GM19238 (cell line): ENCODE results near the gene PAXIP1.
"Not testable (repeated sequence)": the region's sequence is repeated elsewhere in the genome, so short reads cannot be mapped to it uniquely, and the experiment has no call there.

Experiments used
- DNase-seq: peaks from one replicate; pipeline ENCODE4 v3.0.0; 2011; ENCODE audit warnings: low spot score; ENCODE audit not compliant: insufficient read length

The PAXIP1 gene

DNA sequence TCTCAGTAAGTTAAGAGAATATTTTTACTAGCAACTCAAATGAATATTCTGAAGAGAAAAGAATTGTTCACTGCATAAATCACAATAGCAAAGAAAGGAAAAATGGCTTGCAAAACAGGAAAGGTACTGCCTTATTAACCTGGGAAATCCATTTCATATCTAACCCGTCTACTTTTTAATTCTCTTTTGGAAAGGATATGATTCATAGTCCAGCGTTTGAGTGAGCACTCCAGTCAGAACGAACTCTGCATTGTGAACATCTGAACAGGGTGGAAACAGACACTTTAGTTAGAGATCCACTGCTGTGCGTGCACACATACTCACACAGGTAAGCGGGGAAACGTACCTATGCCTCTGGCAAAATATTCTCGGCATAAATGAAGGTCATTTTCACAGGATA, 56.8 kb downstream of the PAXIP1 start:
- DNase-seq = no peak

DNA sequence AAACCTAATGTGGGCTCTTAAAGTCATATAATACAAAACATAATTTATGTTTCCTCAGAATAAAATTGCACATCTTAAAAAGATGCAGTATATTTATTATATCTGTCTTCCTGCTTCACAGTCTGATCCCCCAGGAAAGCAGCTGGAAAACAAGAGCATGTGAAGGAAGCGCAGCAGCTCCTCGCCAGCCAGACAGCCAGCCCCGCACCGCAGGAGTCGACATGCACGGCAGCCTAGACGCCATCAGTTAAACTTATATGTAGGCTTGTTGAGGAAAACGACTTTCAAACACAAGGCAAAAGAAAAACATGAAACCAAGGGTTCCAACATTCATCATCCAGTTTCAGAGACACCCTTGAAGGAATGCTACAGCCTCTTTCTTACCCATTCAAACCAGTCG, 59.0 kb downstream of the PAXIP1 start:
- no peak for DNase-seq

DNA sequence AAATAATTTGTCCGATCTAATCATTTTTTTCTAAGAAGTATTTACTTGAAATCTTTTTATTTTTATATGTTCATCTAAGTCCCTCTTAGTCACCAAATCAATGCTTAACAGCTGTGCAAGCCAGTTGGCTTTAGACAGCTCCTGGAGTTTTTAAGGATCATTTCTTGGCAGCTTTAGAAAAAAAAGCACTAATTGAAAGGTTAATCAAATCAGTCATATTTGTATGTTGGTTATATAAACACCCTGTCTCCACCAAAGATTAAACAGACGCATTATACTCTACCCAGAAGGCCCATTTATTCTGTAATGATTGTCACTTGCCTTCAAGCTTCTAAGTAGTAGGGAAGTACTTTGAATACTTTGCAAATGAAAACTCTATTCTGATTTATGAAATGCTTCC, 60.2 kb downstream of the PAXIP1 start:
- no peak for DNase-seq

DNA sequence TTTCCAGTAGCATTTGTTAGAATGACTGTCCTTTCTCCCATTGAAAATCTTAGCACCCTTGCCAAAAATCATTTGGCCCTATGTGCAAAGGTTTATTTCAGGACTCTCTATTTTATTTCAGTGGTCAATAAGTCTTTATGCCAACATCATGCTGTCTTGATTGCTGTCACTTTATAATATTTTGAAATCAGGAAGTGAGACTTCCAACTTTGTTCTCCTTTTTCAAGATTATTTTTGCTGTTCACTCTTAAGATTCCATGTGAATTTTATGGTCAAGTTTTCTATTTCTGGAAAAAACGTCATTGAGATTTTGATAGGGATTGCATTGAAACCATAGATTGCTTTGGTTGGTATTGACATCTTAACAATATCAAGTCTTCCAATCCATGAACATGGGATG, 65.1 kb downstream of the PAXIP1 start:
- no peak for DNase-seq

DNA sequence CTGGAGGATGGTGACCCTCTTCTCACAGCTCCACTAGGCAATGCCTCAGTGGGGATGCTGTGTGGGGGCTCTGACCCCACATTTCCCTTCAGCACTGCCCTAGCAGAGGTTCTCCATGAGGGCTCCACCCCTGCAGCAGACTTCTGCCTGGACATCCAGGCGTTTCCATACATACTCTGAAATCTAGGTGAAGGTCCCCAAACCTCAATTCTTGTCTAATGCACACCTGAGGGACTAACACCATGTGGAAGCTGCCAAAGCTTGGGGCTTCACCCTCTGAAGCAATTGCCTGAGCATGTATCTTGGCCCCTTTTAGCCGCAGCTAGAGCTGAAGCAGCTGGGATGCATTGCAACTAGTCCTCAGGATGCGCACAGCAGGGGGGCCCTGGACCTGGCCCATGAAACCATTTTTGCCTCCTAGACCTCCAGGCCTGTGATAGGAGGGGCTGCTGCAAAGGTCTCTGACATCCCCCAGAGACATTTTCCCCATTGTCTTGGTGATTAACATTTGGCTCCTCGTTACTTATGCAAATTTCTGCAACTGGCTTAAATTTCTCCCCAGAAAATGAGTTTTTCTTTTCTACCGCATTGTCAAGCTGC, 68.5 kb downstream of the PAXIP1 start:
- DNase-seq = not testable (repeated sequence)

DNA sequence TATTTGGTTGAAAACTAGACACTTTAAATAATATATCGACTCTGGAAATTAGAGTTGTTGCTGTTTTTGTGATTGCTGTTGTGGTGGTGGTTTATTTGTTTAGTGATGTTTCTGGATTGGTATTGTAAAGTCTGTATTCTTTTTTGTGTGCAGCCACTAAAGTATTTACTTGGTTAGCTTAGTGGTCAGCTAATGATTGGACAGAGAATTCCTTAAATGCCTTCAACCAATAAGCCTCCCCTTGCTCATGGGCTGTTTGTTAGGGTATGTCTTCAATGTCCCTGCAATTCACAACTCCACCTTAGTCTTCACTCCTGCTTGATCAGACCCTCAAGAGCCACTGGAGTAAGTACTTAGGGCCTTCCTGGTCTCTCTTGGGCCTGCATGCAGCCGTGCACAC, 71.0 kb downstream of the PAXIP1 start:
- no peak for DNase-seq

DNA sequence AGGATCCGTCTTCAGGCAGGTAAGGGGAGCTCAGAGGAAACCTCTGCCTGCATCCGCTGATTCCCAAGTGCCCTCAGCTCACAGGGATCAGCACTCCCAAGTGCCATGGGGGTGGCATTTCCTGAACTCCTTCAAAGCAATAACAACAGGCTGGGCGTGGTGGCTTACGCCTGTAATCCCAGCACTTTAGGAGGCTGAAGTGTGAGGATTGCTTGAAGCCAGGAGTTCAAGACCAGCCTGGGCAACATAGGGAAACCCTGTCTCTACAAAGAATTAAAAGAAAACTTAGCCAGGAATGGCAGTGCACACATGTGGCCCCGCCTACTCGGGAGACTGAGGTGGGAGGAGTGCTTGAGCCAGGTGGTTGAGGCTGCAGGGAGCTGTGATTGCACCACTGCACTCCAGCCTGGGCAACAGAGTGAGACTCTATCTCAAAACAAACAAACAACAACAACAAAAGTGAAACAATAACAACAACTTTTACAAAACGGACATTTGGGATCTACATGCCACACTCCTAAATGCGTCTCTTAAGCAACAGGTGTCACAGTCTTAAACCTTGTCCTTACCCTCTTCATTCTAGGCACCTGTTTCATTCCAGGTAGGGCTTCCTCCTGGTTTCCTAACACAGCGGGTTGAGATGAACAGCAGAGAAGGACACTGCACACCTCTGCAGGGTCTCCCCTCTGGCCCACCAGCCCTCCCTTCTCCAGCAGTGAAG, 73.8 kb downstream of the PAXIP1 start:
- no peak for DNase-seq

DNA sequence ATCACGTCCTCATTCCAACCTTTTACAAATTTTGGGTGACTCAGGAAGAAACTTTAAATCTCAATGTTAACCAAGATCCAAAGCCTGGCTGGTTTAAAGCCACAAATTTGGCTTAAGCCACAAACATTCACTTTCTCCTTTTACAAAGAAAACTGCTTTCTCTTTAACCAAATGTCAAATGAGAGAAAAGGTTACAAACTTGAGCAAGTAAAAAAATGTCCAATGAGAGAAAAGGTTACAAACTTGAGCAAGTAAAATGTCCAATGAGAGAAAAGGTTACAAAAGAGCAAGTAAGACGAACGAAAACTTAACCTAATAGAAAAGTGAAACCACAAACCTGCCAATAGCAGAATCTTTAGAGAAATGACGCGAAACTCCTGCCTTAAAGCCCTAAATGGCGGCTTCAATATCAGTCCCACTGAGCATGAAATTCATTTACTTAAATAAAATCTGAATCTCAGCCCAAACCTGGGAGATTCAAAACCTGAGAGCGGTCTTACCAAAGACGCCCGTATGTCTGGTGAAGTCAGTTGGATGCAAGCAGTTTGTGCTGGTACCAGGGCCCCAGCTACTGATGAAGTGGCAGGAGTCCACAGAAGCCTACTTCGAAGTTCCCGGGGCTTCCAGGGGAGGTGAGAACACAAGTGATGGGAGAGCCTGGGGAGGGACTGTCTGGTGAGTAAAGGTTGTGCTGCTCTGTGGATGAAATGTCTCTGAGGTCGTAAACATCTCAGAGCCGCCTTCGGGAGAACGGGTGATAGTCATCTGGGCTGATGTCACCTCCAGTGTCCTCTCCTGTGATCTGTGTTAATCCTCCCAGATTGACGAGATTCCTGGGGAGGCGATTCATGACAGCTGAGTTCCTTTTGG, 74.6 kb downstream of the PAXIP1 start:
- DNase-seq = peak; percentile 57

DNA sequence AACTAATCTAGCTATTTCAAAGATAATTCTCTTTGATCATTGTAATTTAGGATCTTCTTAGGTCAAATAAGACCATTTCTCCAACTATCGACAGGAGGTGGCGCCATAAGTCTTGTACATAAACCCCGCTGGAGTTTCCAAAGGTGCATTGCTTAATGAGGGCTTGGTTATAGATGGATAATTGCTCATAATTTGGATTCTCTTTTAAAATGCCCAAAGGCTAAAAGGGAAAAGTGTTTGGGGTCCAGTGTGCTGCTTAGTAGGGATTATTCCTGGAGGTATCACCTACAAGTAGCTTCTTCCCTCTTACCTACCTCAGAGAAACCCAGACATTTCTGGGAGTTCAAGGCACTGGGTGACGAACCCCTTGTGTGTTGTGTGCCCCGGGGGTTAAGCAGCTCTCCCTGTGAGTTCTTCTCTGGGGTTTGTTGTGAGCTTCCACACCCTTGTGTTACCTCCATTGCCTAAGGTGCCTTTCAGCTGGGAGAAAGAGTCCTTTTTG, 75.2 kb downstream of the PAXIP1 start:
- no peak for DNase-seq

DNA sequence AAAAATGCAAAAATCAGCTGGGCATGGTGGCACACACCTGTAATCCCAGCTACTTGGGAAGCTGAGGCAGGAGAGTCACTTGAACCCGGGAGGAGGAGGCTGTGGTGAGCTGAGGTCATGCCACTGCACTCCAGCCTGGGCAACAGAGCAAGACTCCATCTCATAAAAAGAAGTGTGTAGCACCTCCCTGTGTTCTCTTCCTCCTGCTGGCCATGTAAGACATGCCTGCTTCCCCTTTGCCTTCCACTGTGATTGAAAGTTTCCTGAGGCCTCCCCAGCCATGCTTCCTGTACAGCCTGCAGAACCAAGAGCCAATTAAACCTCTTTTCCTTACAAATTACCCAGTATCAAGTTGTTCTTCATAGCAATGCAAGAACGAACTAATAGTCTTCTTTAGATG, 80.5 kb downstream of the PAXIP1 start:
- DNase-seq = not testable (repeated sequence)

DNA sequence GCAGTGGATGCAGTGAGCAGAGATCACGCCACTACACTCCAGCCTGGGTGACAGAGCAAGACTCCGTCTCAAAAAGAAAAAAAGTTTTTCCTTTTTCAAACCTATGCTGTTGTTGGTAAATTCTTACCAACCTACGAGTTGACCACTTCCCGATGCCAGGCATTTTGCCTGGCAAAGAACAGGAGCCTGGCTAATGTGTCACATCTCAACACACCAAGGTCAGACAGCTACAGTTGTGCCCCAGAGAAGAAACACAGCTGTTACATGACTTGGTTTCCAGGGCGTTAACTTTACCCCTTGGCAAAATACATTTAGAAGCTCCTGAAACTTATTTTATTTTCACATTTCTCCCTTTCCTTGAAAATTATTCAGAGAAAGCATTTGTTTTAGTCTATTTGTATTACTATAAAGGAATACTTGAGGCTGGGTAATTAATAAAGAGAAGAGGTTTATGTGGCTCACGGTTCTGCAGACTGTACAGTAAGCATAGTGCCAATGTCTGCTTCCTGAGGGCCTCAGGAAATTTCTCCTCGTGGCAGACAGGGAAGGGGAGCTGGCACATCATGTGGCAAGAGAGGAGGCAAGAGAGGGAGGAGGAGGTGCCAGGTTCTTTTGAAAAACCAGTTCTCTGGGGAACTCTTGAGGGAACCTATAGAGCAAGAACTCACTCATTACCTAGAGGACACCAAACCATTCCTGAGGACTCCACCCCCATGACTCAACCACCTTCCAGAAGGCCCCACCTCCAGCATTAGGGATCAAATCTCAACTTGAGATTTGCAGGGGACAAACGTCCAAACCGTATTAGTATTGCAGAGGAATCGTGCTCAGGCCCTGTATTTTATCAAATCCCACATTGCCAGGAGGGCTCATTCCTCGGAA, 83.3 kb downstream of the PAXIP1 start:
- no peak for DNase-seq

DNA sequence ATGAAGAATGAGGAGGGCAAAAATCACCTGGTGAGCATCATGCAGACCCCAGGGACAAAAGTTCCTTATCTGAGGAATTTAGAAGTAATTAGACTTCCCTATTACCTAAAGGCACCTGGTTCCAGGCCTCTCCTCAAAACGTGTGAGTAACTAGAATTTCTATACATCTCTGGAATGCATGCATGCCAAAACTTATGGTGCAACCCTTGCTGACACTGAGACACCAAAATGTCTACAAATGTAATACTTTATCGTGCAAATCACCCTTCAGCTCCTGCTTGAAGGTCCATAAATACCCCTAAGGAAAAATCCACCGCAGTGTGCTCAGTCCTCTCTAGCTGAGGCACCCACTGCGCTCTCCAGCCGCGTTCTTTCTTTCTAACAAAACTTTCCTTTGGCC, 84.2 kb downstream of the PAXIP1 start:
- no peak for DNase-seq

DNA sequence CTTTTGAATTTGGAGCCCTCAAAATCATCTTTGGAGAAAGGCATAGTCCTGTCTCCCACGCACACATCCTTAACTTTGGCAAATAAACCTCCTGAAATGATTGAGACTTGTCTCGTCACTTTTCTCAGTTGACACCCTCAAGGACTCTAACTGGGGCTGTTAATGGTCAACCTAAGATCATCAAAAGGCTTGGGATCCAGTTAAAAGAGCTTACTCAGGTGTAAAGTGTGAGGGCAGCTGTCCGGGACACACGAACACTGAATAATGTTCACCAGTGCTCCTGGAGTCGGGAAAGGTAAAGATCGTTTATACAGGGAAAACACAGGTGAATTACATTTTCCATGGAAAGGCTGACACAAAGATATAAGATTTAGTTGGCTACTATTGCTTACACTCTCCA, 84.7 kb downstream of the PAXIP1 start:
- no peak for DNase-seq

DNA sequence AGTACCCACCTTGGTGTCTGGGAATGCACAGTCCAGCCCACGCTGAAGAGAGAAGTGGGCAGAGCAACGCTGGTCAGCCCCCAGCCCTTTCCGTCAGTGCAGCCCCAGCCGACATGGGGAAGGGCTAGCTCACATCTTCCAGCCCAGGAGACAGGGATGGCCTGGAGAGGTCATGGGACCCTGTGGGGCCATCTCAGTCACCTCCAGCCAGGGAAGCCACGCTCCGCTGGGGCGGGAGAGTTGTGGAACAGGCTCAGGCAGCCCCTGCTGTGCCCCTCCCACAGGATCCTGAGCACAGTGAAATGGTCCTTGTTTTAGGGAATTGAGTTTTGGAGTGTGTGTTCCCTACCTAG, 85.1 kb downstream of the PAXIP1 start:
- DNase-seq = no peak

DNA sequence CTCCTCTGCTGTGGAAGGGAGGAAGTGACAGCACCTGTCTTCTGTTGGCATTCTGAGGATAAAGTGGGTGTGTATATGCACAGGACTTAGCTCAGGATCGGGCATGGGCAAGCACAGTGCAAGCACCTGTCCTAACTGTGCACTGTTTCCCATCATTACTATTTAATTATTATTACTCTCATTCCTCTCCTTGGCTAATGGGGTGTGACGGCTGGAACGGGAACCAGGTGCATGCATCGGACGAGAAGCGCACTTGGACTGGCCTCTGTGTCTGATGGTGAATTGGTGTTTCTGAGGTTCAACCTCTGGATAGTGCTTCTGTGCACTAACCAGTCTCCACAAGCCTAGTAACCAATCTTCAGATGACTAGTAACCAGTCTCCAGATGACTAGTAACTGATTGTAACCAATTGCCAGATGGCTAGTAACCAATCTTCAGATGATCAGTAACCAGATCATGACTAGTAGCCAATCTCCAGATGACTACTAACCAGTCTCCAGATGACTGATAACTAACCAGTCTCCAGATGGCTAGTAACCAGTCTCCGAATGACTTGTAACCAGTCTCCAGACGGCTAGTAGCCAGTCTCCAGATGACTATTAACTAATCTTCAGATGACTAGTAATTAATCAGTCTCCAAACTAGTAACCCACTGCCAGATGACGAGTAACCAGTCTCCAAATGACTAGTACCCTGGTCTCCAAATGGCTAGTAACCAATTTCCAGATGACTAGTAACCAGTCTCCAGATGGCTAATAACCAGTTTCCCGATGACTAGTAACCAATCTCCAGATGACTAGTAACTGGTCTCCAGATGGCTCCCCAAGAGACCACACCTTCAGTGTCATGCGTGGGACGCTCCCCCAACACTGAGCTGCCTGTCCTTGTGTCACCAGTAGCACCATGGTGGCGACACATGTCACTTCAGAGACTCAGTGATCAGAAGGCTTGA, 85.8 kb downstream of the PAXIP1 start:
- no peak for DNase-seq

DNA sequence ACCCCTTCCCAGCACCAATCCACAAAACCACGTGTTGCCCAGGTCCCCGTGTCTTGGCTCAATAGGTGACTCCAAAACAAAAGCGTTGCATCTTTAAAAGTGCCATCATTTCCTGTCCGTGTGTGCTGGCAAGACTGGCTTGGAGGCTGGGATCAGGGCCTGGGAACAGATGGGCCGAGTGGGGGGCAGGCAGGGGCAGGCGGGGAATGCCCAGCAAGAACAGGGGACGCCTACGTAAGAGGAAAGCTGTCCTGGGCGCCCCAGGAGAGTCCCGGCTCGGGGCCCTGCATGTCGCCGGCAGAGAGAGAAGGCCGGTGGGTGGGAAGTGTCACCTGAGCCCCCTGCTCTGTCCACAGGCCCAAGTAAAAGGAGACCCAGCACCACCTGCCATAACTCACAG, 86.5 kb downstream of the PAXIP1 start:
- DNase-seq = no peak

DNA sequence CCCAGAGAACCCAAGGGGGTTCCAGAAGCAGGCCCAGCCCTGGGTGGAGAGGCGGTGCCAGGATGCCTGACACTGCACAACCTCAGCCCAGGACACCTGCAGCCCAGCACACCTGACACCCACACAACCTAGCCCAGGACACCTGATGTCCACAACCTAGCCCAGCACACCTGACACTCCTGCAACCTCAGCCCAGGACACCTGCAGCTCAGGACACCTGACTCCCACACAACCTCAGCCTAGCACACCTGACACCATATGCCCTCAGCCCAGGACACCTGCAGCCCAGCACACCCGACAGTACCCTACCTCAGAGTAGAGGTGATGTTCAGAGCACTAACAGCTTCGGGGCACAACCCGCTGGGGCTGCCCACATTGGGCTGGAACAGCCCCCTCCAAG, 87.3 kb downstream of the PAXIP1 start:
- no peak for DNase-seq

DNA sequence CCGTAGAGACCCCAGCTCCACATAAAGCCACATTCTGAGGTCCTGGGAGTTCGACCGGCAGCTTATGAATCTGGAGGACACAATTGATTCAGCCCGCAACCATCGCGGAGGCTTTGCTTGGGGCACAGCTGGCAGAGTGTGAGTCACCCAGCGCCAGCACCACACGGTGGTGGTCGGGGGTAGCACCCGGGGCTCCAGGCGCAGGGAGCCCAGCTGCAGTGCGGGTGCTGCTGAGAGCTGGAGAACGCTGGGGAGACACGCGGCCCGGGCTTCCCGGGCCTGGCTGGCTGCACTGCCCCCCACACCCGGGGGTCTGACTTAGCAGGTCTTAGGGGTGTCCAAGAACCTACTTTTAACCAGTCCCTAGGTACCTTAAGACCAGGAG, 87.9 kb downstream of the PAXIP1 start:
- DNase-seq = no peak

DNA sequence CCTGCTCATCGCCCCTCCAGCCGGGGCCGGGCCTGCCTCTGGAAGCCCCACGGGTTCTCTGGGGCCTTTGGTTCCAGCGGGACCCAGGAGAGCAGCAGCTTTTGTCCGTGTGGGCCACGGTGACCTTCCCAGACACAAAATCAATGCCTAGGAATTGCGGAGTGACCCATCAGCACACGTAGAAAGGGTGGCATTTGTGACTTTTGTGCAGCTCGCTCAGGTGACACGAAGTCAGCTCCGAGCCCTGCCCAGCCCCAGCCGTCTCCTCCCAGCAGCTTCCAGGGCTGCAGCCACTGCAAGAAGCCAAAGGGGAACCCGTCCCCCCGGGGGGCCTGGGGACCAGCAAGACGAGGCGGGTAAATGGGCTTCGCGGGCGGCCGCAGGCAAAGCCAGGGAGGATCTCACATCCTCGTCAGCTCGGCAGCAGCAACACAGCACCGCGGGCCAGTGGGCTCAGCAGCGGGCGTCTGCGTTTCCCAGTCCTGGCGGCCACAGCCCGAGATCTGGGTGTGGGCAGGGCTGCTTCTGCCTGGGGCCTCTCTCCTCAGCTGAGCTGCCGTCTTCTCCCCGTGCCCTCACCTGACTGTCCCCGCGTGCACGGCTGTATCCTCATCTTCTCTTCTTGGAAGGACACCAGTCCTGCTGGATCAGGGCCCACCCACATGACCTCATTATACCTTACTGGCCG, 88.5 kb downstream of the PAXIP1 start:
- DNase-seq = no peak
